Lower leg skin (tissue), 3 donors: Measurements from ENCODE around the gene SYCE3.

Experiments used
- CTCF ChIP-seq, 3 donors: fragments of 450-650 bp; IDR thresholded peaks; one replicate each; pipeline ENCODE4 v1.5.1; 2016; ENCODE audit warnings: antibody characterized with exemption in 3 of 3, mild to moderate bottlenecking in 3 of 3, moderate library complexity in 2 of 3
- POLR2A ChIP-seq, 2 donors: fragments of 450-650 bp; IDR thresholded peaks; one replicate each; pipeline ENCODE4 v1.6.1; 2016 to 2017; ENCODE audit warnings: antibody characterized with exemption in 2 of 2, mild to moderate bottlenecking in 1 of 2, moderate library complexity in 1 of 2

GRCh38 chr22:50525104-50525857, 37.4 kb downstream of the SYCE3 start, which contains the start of gene SCO2:
- TF ChIP-seq POLR2A (IDR thresholded peaks at IDR 0.05) (no peak), CTCF (IDR thresholded peaks at IDR 0.05) (no peak)
